ENCODE results near the gene MYD88. TPM values are rescaled to one million over a fixed set of nuclear protein-coding genes. Genes with fewer than 3 reads are reported as not detected.

The MYD88 gene
- total and polyA plus RNA-seq, 9 of the 15 experiments (the other 6 are each of a cell fraction or from before 2014, with no cell fraction given) = 3.2 to 47.3 (median 27.6) TPM

- TF ChIP-seq SAFB (IDR thresholded peaks at IDR 0.05; ENCODE audit: borderline replicate concordance, low read depth, low read length) = peak; percentile 5; the same call in 1 of the 2 replicates
- TF ChIP-seq MTA2 (IDR thresholded peaks at IDR 0.05; ENCODE audit: low read depth) = no peak
- TF ChIP-seq ZBTB40 (IDR thresholded peaks at IDR 0.05) = peak; percentile 34; the same call in 1 of the 2 replicates
- TF ChIP-seq ZBTB40 (CRISPR knock-in tag; IDR thresholded peaks at IDR 0.05) = no peak
- TF ChIP-seq ELK3 (CRISPR knock-in tag; IDR thresholded peaks at IDR 0.05) = no peak
- TF ChIP-seq IRF2 (CRISPR knock-in tag; IDR thresholded peaks at IDR 0.05) = no peak
- no peak for TF ChIP-seq USF2 (CRISPR knock-in tag; IDR thresholded peaks at IDR 0.05)
- no peak for TF ChIP-seq PRMT5 (CRISPR knock-in tag; IDR thresholded peaks at IDR 0.05)
- TF ChIP-seq THRB (CRISPR knock-in tag; conservative IDR thresholded peaks at IDR 0.05) = no peak
- no peak for TF ChIP-seq PURB (CRISPR knock-in tag; IDR thresholded peaks at IDR 0.05; ENCODE audit: low read depth)
- TF ChIP-seq ZNF311 (CRISPR knock-in tag; IDR thresholded peaks at IDR 0.05) = no peak
- no peak for TF ChIP-seq ZSCAN29 (IDR thresholded peaks at IDR 0.05)
- TF ChIP-seq ZNF57 (CRISPR knock-in tag; IDR thresholded peaks at IDR 0.05) = no peak
- no peak for TF ChIP-seq CREB1 (IDR thresholded peaks at IDR 0.05)
- no peak for TF ChIP-seq CREB1 (CRISPR knock-in tag; IDR thresholded peaks at IDR 0.05)
These were observed 27.4 kb downstream of the MYD88 start (continued) for GRCh38 chr3:38165722-38166387.
